ENCODE data around the gene SNX11.
A peak's percentile ranks its signal among the peaks of the same experiment; 100 is the strongest.
"Not testable (repeated sequence)": the region's sequence is repeated elsewhere in the genome, so short reads cannot be mapped to it uniquely, and the experiment has no call there.

SNX11 gene

DNA sequence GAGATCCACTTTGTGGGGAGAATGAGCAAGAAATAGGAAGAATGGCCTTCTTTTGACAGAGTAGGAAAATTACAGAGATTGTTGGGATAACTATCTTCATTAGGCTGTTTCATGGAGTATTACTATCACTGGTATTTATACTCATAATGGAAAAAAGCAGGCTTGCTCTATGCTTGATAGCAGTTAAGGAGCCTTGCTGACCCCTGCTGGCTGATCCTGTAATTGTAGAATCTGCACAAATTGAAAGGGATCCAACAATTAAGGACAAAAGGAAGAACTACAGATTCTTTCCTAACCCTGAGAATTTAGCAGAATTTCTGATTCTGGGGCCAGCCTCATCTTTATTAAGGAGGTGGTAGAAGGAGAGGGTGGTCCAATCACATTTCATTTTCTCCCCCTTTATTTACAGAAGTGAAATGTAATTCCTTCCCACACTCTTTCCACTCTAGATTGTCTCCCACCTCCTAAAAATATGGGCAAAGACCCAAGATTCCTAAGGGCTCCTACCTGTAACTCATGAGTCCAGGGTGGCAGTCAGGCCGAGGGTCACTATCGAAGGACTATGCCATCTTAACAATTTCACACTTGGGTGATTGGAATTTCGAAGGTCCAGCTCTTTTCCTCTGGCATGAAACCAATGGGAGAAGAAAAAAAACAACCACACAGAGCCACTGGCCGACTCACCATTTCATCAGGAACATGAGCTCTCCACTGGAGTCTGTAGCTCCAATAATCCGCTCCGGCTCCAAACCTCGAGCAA, 33.1 kb upstream of the SNX11 start:
- TF ChIP-seq, protein P1, sequence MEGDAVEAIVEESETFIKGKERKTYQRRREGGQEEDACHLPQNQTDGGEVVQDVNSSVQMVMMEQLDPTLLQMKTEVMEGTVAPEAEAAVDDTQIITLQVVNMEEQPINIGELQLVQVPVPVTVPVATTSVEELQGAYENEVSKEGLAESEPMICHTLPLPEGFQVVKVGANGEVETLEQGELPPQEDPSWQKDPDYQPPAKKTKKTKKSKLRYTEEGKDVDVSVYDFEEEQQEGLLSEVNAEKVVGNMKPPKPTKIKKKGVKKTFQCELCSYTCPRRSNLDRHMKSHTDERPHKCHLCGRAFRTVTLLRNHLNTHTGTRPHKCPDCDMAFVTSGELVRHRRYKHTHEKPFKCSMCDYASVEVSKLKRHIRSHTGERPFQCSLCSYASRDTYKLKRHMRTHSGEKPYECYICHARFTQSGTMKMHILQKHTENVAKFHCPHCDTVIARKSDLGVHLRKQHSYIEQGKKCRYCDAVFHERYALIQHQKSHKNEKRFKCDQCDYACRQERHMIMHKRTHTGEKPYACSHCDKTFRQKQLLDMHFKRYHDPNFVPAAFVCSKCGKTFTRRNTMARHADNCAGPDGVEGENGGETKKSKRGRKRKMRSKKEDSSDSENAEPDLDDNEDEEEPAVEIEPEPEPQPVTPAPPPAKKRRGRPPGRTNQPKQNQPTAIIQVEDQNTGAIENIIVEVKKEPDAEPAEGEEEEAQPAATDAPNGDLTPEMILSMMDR (IDR thresholded peaks at IDR 0.05; ENCODE audit: low read depth, low read length), result peak; percentile 72
- peak; percentile 86 for DNase-seq (ENCODE audit: low read depth, low spot score)
- H3K4me3 ChIP-seq (ENCODE audit: low read depth, low read length), result no peak overlapping the region
- in situ Hi-C loops (cut with HindIII; ENCODE audit: low sequenced_read_pairs), result no loop called here

DNA sequence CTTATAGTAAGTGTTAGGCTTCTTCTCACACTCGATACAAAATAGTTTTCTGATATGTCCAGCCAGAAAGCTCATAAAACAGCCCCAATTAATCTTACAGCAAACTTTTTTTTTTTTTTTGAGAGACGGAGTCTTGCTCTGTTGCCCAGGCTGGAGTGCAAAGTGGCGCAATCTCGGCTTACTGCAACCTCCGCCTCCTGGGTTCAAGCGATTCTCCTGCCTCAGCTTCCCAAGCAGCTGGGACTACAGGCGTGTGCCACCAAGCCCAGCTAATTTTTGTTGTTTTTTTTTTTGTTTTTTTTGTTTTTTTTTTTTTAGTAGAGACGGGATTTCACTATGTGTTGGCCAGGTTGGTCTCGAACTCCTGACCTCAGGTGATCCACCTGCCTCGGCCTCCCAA, 30.4 kb upstream of the SNX11 start:
- DNase-seq (ENCODE audit: low read depth, low spot score); H3K4me3 ChIP-seq (ENCODE audit: low read depth, low read length); in situ Hi-C loops (cut with HindIII; ENCODE audit: low sequenced_read_pairs): not testable (repeated sequence)

DNA sequence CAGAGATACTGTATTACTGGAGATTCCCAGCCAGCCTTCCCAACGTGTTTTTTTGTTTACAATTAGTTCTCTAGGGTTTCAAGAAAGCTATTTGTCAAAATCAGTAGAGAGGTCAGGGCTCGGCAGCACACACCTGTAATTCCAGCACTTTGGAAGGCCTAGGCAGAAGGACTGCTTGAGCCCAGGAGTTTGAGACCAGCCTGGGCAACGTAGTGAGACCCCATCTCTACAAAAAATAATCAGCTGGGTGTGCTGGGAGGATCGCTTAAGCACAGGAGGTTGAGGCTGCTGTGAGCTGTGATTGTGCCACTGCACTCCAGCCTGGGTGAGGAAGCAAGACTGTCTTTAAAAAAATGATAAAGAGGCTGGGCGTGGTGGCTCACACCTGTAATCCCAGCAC, 25.7 kb upstream of the SNX11 start:
- no peak overlapping the region for H3K4me3 ChIP-seq (ENCODE audit: low read depth, low read length)
- TF ChIP-seq, protein P1 (IDR thresholded peaks at IDR 0.05; ENCODE audit: low read depth, low read length), result no peak
- in situ Hi-C loops (cut with HindIII; ENCODE audit: low sequenced_read_pairs), result no loop called here
- no peak for DNase-seq (ENCODE audit: low read depth, low spot score)

DNA sequence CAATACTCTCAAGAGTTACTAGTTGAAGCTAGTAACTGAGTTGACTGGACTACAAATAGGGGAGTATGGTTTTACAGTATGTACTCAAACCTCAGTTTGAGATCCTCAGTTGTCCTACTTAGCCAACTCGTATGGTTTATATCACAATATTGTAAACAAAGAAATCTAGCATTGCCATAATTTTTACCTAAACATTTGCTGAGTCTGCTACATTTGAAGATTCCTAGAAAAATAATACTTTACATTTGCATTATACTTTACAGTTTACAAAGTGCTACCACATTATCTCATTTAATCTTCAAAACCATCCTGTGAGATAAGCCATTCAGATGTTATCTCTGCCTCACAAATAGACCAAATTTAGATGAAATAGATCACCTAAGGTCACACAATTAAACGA, 22.6 kb upstream of the SNX11 start:
- no peak for DNase-seq (ENCODE audit: low read depth, low spot score)
- H3K4me3 ChIP-seq (ENCODE audit: low read depth, low read length), result no peak overlapping the region
- TF ChIP-seq, protein P1 (IDR thresholded peaks at IDR 0.05; ENCODE audit: low read depth, low read length), result no peak
- in situ Hi-C loops (cut with HindIII; ENCODE audit: low sequenced_read_pairs), result no loop called here

DNA sequence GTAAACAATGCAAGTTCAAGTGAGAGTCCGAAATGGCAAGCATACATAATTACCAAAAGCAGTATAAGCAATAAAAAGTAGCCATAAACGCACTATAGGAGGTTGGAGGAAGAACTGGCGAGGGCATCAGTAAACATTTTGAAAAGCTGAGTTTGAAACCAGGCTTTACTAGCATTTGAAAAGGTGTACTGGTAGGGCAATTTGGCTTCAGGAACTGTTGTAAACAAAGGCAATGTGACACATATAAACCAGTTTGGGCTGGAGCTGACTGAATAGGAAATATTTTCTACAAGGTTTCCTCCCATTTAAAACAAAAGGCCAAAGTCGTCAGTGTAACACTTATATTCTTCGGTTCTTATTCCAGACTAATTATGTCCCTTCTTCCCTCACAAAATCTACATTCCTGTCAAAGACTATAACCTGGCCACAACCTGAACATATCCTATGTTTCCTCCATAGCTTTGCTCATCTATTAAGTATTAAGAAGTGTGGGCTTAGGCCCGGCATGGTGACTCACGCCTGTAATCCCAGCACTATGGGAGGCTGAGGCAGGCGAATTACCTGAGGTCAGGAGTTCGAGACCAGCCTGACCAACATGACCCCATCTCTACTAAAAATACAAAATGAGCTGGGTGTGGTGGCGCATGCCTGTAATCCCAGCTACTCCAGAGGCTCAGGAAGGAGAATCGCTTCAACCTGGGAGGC, 14.1 kb upstream of the SNX11 start:
- H3K4me3 ChIP-seq (ENCODE audit: low read depth, low read length), result no peak overlapping the region
- DNase-seq (ENCODE audit: low read depth, low spot score), result no peak
- in situ Hi-C loops (cut with HindIII; ENCODE audit: low sequenced_read_pairs), result no loop called here
- TF ChIP-seq, protein P1 (IDR thresholded peaks at IDR 0.05; ENCODE audit: low read depth, low read length), result no peak

DNA sequence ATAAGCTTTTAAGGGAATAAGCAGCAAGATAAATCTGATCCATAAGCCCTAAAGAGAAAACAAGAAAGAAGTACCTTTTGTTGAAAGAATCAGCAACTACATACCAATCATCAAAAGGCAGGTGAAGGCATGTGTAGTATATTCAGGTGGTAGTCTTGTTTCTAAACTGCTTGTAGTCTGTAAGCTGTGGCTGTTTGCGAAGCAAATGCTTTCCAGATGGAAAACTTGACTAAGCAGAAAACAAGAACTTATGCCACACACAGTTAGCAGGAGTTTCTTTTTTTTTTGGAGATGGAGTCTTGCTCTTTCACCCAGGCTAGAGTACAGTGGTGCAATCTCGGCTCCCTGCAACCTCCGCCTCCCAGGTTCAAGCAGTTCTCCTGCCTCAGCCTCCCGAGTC, 12.0 kb upstream of the SNX11 start:
- TF ChIP-seq, protein P1 (IDR thresholded peaks at IDR 0.05; ENCODE audit: low read depth, low read length), result no peak
- in situ Hi-C loops (cut with HindIII; ENCODE audit: low sequenced_read_pairs), result no loop called here
- no peak for DNase-seq (ENCODE audit: low read depth, low spot score)
- no peak overlapping the region for H3K4me3 ChIP-seq (ENCODE audit: low read depth, low read length)

DNA sequence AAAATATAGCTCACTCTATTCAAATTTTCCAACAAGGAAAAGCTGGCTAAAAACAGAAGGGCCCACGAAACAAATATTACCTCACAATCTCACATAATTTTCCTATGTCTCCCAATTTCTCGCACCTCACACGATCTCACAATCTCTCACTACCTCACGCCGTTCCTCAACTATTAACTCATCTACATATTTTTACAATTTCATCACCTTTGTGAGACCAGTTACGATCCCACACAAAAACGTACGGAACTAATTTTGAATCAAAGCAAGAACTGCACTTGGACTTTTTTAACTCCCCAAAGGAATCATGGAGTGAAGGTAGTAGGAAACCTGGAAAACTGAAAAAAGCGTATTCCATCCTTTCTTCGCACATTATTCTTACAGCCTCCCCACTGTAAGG, 7.4 kb upstream of the SNX11 start:
- DNase-seq (ENCODE audit: low read depth, low spot score), result no peak
- TF ChIP-seq, protein P1 (IDR thresholded peaks at IDR 0.05; ENCODE audit: low read depth, low read length), result no peak
- peak overlapping the region; percentile 93 for H3K4me3 ChIP-seq (ENCODE audit: low read depth, low read length)
- in situ Hi-C loops (cut with HindIII; ENCODE audit: low sequenced_read_pairs), result no loop called here

All from astrocyte of the spinal cord (primary cell).